ENCODE data around the gene RPUSD1. TPM values are rescaled to one million over a fixed set of nuclear protein-coding genes. Genes with fewer than 3 reads are reported as not detected.

RPUSD1 gene
- total and polyA plus RNA-seq, 3 donors from 2014 or later: 11.4 to 24.0 (median 18.6) TPM

- Histone ChIP-seq H3K4me3 (peak overlapping the region; percentile 80 to 85), H3K27me3 (no peaks in the 10 kb centered on the region), H3K36me3 (ENCODE audit: low read depth, missing control alignments) (no peaks in the 10 kb centered on the region), H3K27ac (no peak overlapping the region), H3K4me1 (peaks cover 22% of the 10 kb centered on the region), H3K9me3 (no peaks in the 10 kb centered on the region)
- WGBS, 2 donors: 50 to 60% methylated on average over 6 to 24 of the region's 47 CpGs
- intact Hi-C loops (cut with DNase I; ENCODE audit: low total_unique reads): no loop called here
- TF ChIP-seq CTCF (IDR thresholded peaks at IDR 0.05) (no peak), POLR2A (IDR thresholded peaks at IDR 0.05) (no peak)
- no peak for DNase-seq
Observed at GRCh38 chr16:787321-787966, 737 bp downstream of the RPUSD1 start.

DNA sequence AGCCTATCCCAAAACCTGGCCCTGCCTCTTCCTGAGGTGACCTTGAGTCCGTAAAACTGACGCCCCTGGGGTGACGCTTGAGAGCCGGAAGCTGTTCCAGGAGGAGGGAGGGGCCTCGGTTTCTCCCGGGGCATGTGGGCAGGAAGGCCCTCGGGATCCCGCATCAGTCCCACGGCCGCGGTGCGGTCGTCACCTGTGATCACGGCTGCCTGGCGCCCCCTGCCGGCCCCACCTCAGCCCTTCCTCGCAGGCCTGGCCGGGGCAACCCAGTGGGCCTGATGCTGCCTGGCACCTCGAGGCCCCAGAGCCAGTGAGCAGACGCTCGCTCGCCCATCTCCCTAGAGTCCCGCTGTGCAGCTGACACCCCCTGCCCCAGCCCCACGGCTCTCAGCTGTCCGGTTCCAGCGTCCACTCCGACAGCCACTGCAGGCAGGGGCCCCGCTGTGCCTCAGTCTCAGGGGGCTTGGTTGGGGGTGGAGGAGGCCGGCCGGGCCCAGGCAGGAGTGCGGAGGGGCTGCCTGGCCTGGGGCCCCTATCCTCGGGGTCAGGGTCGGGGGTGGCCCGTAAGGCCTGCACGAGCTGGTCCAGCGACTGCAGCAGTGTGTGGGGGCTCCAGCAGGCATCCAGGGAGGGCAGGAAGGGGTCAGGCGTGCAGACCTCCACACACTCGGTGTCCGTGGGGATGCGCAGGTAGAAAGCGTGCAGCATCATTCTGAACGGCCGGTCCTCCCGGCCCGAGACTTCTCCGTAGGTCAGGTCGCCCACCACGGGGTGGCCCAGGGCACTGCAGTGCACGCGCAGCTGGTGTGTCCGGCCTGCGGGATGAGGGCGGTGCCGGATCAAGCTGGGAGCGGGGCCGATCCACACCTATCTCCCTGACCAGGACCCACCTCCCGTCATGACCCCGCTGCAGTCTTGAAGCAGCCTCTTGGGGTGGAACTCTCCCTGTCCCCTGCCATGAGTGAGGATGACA lies 2.3 kb downstream of the RPUSD1 start:
- Histone ChIP-seq H3K4me1 (peaks cover 22% of the 10 kb centered on the region), H3K27me3 (no peaks in the 10 kb centered on the region), H3K9me3 (no peaks in the 10 kb centered on the region), H3K36me3 (ENCODE audit: low read depth, missing control alignments) (no peaks in the 10 kb centered on the region), H3K27ac (no peak overlapping the region), H3K4me3 (no peak overlapping the region)
- TF ChIP-seq POLR2A (IDR thresholded peaks at IDR 0.05) (no peak), CTCF (IDR thresholded peaks at IDR 0.05) (peak in 2 of 3 experiments; percentile 57 to 62)
- 71 to 97% methylated on average over 6 to 43 of the region's 58 CpGs for WGBS, 2 donors
- DNase-seq: peak; percentile 73
- intact Hi-C loops (cut with DNase I; ENCODE audit: low total_unique reads): no loop called here

GRCh38 chr16:784431-784830 lies 3.8 kb downstream of the RPUSD1 start:
- Histone ChIP-seq H3K4me1 (peaks cover 22% of the 10 kb centered on the region), H3K27ac (no peak overlapping the region), H3K36me3 (ENCODE audit: low read depth, missing control alignments) (no peaks in the 10 kb centered on the region), H3K27me3 (no peaks in the 10 kb centered on the region), H3K9me3 (no peaks in the 10 kb centered on the region), H3K4me3 (no peak overlapping the region)
- intact Hi-C loops (cut with DNase I; ENCODE audit: low total_unique reads): no loop called here
- TF ChIP-seq POLR2A (IDR thresholded peaks at IDR 0.05): no peak
- no peak for TF ChIP-seq CTCF (IDR thresholded peaks at IDR 0.05)
- 91 to 100% methylated on average over 1 to 19 of the region's 19 CpGs for WGBS, 2 donors
- DNase-seq: no peak

DNA sequence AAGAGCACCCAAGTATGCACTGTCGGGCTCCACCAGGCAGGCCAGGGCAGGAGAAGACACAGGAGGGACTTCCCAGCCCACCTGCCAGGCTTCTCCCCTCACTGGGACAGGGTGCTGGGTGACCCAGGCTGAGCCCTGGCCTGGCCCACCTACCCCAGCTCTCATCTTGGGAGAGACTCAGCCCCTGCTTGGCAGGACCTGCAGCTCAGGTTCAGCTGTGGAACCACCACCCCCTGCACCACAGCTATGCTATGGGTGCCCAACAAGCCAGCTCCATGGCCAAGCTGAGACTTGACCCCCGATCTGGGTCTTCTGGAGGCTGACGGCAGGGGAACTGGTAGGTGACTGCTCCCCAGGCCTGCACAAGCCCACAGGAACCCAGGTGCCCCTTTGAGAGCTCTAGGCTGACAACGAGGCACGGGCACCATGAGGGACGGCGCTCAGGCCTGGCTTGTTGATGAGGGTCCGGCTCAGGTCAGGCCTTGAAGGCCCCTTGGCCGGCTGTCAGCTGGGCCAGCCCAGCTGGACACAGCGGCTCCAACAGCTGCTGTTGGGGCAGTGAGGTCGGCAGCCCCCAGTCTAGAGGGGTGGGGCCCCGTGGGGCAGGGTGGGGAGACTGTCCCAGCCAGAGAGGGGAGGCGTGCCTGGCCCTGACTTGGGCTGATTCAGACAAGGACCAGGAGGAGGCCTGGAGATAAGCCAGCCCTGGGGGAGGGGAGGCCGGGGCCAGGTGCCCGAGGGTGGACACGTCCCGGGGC lies 4.6 kb downstream of the RPUSD1 start:
- Histone ChIP-seq H3K36me3 (ENCODE audit: low read depth, missing control alignments) (no peaks in the 10 kb centered on the region), H3K4me3 (no peak overlapping the region), H3K4me1 (peaks cover 16% of the 10 kb centered on the region), H3K27me3 (no peaks in the 10 kb centered on the region), H3K27ac (no peak overlapping the region), H3K9me3 (no peaks in the 10 kb centered on the region)
- intact Hi-C loops (cut with DNase I; ENCODE audit: low total_unique reads): no loop called here
- no peak for TF ChIP-seq CTCF (IDR thresholded peaks at IDR 0.05)
- no peak for TF ChIP-seq POLR2A (IDR thresholded peaks at IDR 0.05)
- WGBS, 2 donors: 44% methylated on average over 16 of the region's 17 CpGs; no CpG with 5 or more reads in 1 of the 2 donors
- no peak for DNase-seq
